Endodermal cell (in vitro differentiated cells): ENCODE results near the gene HOXA5. TPM values are rescaled to one million over a fixed set of nuclear protein-coding genes. Genes with fewer than 3 reads are reported as not detected.

Experiments used
- DNase-seq: peaks from one replicate; pipeline ENCODE4 v3.0.0-alpha.2; 2017
- H3K27ac ChIP-seq: 2 replicates; pipeline ENCODE4 v1.5.1; 2013; ENCODE audit warnings: mild to moderate bottlenecking, low read depth, low read length, moderate library complexity
- H3K27me3 ChIP-seq: 2 replicates; pipeline ENCODE4 v1.6.1; 2013; ENCODE audit warnings: mild to moderate bottlenecking, low read length, moderate library complexity; ENCODE audit not compliant: insufficient read depth, control insufficient read depth, poor library complexity, severe bottlenecking
- H3K36me3 ChIP-seq: 2 replicates; pipeline ENCODE4 v1.7.0; 2013; ENCODE audit warnings: mild to moderate bottlenecking, low read length, moderate library complexity; ENCODE audit not compliant: control insufficient read depth, insufficient read depth
- H3K4me1 ChIP-seq: one replicate; pipeline ENCODE4 v1.7.0; 2013; ENCODE audit warnings: low read length; ENCODE audit not compliant: control insufficient read depth, insufficient read depth
- H3K4me3 ChIP-seq: 2 replicates; pipeline ENCODE4 v1.5.1; 2013; ENCODE audit warnings: mild to moderate bottlenecking, low read length, moderate library complexity
- H3K9ac ChIP-seq: 2 replicates; pipeline ENCODE4 v1.6.1; 2013; ENCODE audit warnings: mild to moderate bottlenecking, low read length, moderate library complexity; ENCODE audit not compliant: poor library complexity, severe bottlenecking; ENCODE audit errors: extremely low read depth
- H3K9me3 ChIP-seq: 2 replicates; pipeline ENCODE4 v1.6.1; 2013; ENCODE audit warnings: mild to moderate bottlenecking, low read length, moderate library complexity; ENCODE audit not compliant: control insufficient read depth
- H3K27ac Mint-ChIP-seq: 2 replicates; pipeline ENCODE4 v1.8.0; 2020; ENCODE audit warnings: mixed read lengths
- H3K27me3 Mint-ChIP-seq: 2 replicates; pipeline ENCODE4 v1.8.0; 2021; ENCODE audit warnings: mild to moderate bottlenecking, mixed read lengths; ENCODE audit not compliant: insufficient read depth
- H3K36me3 Mint-ChIP-seq: 2 replicates; pipeline ENCODE4 v1.8.0; 2020; ENCODE audit warnings: low read depth, mixed read lengths
- H3K4me1 Mint-ChIP-seq: 2 replicates; pipeline ENCODE4 v1.8.0; 2020; ENCODE audit warnings: mixed read lengths
- H3K4me3 Mint-ChIP-seq: 2 replicates; pipeline ENCODE4 v1.8.0; 2020; ENCODE audit warnings: mild to moderate bottlenecking, moderate library complexity, mixed read lengths
- H3K9me3 Mint-ChIP-seq: 2 replicates; pipeline ENCODE4 v1.8.0; 2020; ENCODE audit warnings: mild to moderate bottlenecking, mixed read lengths
- WGBS, 2 experiments: methylation state at CpG; one replicate each; pipeline versions ENCODE4 v1.1.5 to v1.1.7; 2013; ENCODE audit warnings: missing lambda C conversion rate in 2 of 2, mixed read lengths in 1 of 2; ENCODE audit not compliant: insufficient coverage in 1 of 2, insufficient read length in 1 of 2; 5-methylcytosine and 5-hydroxymethylcytosine counted together
- total RNA-seq, 2 donors: library from RNA; stranded (reverse); fragmentation: NEBNext Ultra II Directional in 1 of 2; extraction: Animal tissue kit (Norgen Biotek cat#: 25700) in 1 of 2; gene quantifications; 2 replicates in 1 of 2; 3 replicates in 1 of 2; pipeline ENCODE4 v1.2.1, GENCODE V29; 2021
- TF ChIP-seq, protein P1 (sequence below): fragments of 200-600 bp; sonication (generic); conservative IDR thresholded peaks from 2 replicates; pipeline ENCODE4 v1.5.0; 2021; ENCODE audit warnings: antibody characterized with exemption, mild to moderate bottlenecking

The HOXA5 gene
- total RNA-seq, 2 donors from 2014 or later, result not detected

DNA sequence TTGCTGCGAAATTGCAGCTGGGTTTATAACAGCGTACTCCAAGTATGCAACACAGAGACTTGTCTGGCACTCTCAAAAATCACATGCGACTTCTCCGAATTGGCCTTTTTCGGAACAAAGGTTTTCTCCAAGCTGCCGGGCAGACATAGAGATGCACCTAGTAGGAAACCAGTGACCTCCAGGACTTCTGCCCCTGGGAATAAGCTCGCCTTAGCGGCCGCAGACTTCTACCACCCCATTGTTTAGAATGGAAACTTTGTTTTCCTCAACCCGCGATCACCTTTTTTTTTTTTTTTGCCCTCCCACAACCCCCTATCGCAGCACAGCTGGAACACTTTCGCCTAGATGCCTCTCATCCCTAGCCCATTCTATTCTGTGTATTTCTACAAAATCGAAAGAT lies 35.5 kb upstream of the HOXA5 start:
- WGBS, 2 experiments, result 6 to 11% methylated on average over 14 of the region's 14 CpGs
- H3K36me3 ChIP-seq, result no peaks in the 10 kb centered on the region
- peaks cover 11% of the 10 kb centered on the region for H3K9me3 ChIP-seq
- peak overlapping the region; percentile 19 for H3K27ac ChIP-seq
- peaks cover 100% of the 10 kb centered on the region for H3K27me3 Mint-ChIP-seq
- H3K4me1 Mint-ChIP-seq, result peaks cover 12% of the 10 kb centered on the region
- no peak overlapping the region for H3K9ac ChIP-seq
- H3K4me3 ChIP-seq, result no peak overlapping the region
- H3K4me3 Mint-ChIP-seq, result peak overlapping the region; percentile 15
- TF ChIP-seq, protein P1, sequence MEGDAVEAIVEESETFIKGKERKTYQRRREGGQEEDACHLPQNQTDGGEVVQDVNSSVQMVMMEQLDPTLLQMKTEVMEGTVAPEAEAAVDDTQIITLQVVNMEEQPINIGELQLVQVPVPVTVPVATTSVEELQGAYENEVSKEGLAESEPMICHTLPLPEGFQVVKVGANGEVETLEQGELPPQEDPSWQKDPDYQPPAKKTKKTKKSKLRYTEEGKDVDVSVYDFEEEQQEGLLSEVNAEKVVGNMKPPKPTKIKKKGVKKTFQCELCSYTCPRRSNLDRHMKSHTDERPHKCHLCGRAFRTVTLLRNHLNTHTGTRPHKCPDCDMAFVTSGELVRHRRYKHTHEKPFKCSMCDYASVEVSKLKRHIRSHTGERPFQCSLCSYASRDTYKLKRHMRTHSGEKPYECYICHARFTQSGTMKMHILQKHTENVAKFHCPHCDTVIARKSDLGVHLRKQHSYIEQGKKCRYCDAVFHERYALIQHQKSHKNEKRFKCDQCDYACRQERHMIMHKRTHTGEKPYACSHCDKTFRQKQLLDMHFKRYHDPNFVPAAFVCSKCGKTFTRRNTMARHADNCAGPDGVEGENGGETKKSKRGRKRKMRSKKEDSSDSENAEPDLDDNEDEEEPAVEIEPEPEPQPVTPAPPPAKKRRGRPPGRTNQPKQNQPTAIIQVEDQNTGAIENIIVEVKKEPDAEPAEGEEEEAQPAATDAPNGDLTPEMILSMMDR, result no peak
- no peak overlapping the region for H3K27ac Mint-ChIP-seq
- H3K9me3 Mint-ChIP-seq, result peaks cover 6% of the 10 kb centered on the region
- peaks cover 6% of the 10 kb centered on the region for H3K4me1 ChIP-seq
- no peaks in the 10 kb centered on the region for H3K36me3 Mint-ChIP-seq
- peak; percentile 48 for DNase-seq
- peaks cover 100% of the 10 kb centered on the region for H3K27me3 ChIP-seq

DNA sequence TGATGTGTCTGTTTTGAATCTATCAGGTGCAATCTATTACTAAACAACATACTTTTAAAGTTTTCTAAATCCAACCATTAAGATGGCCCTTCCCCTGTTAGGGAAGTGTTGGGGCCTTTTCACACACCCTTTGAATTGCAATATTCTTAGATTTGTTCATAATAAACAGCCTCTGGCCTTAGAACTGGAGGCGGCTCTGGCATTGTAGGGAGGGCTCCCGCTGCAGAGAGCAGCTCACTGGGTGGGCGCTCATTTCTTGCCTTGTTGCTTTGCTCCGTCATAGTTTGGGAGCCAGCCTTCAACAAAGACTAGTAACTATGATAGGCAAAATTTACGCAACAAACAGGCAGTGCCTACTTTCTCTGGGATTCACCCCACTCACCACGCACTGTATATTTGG lies 34.9 kb upstream of the HOXA5 start:
- Histone ChIP-seq H3K36me3 (no peaks in the 10 kb centered on the region), H3K9ac (no peak overlapping the region), H3K4me3 (no peak overlapping the region), H3K9me3 (peaks cover 11% of the 10 kb centered on the region), H3K4me1 (peaks cover 6% of the 10 kb centered on the region), H3K27me3 (peaks cover 100% of the 10 kb centered on the region), H3K27ac (no peak overlapping the region)
- peaks cover 97% of the 10 kb centered on the region for H3K27me3 Mint-ChIP-seq
- H3K27ac Mint-ChIP-seq, result no peak overlapping the region
- H3K4me1 Mint-ChIP-seq, result peaks cover 12% of the 10 kb centered on the region
- TF ChIP-seq, protein P1, result no peak
- peak; percentile 36 for DNase-seq
- H3K9me3 Mint-ChIP-seq, result peaks cover 6% of the 10 kb centered on the region
- WGBS, 2 experiments, result 20 to 36% methylated on average over 2 to 6 of the region's 6 CpGs
- H3K36me3 Mint-ChIP-seq, result no peaks in the 10 kb centered on the region
- no peak overlapping the region for H3K4me3 Mint-ChIP-seq

DNA sequence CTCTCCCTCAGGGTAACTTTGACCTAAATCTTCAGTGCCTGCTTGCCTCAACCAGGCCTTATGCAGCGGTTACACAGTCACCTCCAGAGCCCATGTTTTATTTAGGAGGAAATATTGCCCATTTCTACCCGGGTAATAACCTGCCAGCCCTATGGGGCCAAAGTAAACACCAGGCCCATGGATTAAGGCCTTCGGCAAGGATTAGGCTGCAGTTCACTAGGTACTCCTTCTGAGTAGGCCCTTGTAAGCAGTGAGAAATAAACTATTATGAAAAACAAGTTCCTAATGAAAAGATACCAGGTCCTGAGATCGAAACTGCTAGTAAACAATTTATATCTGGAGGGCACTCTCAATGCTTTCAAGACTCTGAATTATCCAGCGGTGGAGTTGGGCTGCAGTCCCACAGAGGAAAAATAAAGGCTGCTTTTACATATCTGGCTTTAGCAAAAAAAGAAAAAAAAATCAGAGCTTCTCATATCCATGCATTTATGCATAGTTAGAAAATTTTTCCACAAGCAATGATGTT lies 34.4 kb upstream of the HOXA5 start:
- H3K36me3 Mint-ChIP-seq, result no peaks in the 10 kb centered on the region
- Histone ChIP-seq H3K27ac (no peak overlapping the region), H3K4me1 (peaks cover 4% of the 10 kb centered on the region), H3K36me3 (no peaks in the 10 kb centered on the region), H3K9me3 (peaks cover 11% of the 10 kb centered on the region), H3K9ac (no peak overlapping the region), H3K4me3 (no peak overlapping the region), H3K27me3 (peaks cover 100% of the 10 kb centered on the region)
- WGBS, 2 experiments, result 31 to 37% methylated on average over 4 to 5 of the region's 5 CpGs
- TF ChIP-seq, protein P1, result no peak
- H3K4me1 Mint-ChIP-seq, result peaks cover 12% of the 10 kb centered on the region
- peaks cover 97% of the 10 kb centered on the region for H3K27me3 Mint-ChIP-seq
- no peak overlapping the region for H3K4me3 Mint-ChIP-seq
- H3K27ac Mint-ChIP-seq, result no peak overlapping the region
- H3K9me3 Mint-ChIP-seq, result peaks cover 6% of the 10 kb centered on the region
- DNase-seq, result no peak
